Stomach smooth muscle (tissue), 2 donors: Measurements from ENCODE around the gene DSTYK.

Experiments
- H3K27ac ChIP-seq: one replicate; pipeline ENCODE4 v1.7.0; 2013; ENCODE audit warnings: mild to moderate bottlenecking, low read length, inconsistent platforms
- H3K27me3 ChIP-seq, 2 donors: one replicate each; pipeline ENCODE4 v1.7.0; 2013; ENCODE audit warnings: low read length in 2 of 2; ENCODE audit not compliant: insufficient read depth in 2 of 2, control insufficient read depth in 1 of 2
- H3K36me3 ChIP-seq, 2 donors: one replicate each; pipeline ENCODE4 v1.7.0; 2013; ENCODE audit warnings: low read length in 2 of 2; ENCODE audit not compliant: control insufficient read depth in 2 of 2, insufficient read depth in 2 of 2
- H3K4me1 ChIP-seq: one replicate; pipeline ENCODE4 v1.7.0; 2013; ENCODE audit warnings: low read length; ENCODE audit not compliant: control insufficient read depth, insufficient read depth
- H3K4me3 ChIP-seq, 2 donors: one replicate each; pipeline ENCODE4 v1.7.0; 2013; ENCODE audit warnings: low read length in 2 of 2
- H3K9ac ChIP-seq, 2 donors: one replicate each; pipeline ENCODE4 v1.7.0; 2013; ENCODE audit warnings: low read length in 2 of 2, mild to moderate bottlenecking in 1 of 2
- H3K9me3 ChIP-seq, 2 donors: one replicate each; pipeline ENCODE4 v1.7.0; 2013; ENCODE audit warnings: low read length in 2 of 2; ENCODE audit not compliant: control insufficient read depth in 2 of 2
- donor health status: healthy.
- donor health status: Pancreatic carcinoma.

DSTYK gene

GRCh38 chr1:205211169-205211838, at the start of gene DSTYK:
Gene DSTYK (minus strand): TSS chr1:205211702. CDS start chr1:205211535, 167 bp downstream.
- peak within 1 kb of the TSS; percentile 91 to 95 for H3K4me3 ChIP-seq
- H3K9ac ChIP-seq, result peak within 1 kb of the TSS; percentile 87 to 90
- H3K36me3 ChIP-seq, result no peaks in the 10 kb centered on the region
- no peaks in the 10 kb centered on the region for H3K27me3 ChIP-seq
- H3K27ac ChIP-seq, result peak within 1 kb of the TSS; percentile 88
- no peaks in the 10 kb centered on the region for H3K9me3 ChIP-seq
- H3K4me1 ChIP-seq, result peaks cover 10% of the 10 kb centered on the region

- Histone ChIP-seq H3K9me3 (no peaks in the 10 kb centered on the region), H3K36me3 (no peaks in the 10 kb centered on the region), H3K4me3 (no peak overlapping the region), H3K27ac (no peak overlapping the region), H3K4me1 (peaks cover 10% of the 10 kb centered on the region), H3K9ac (no peak overlapping the region), H3K27me3 (no peaks in the 10 kb centered on the region)
These were observed 48.5 kb upstream of the DSTYK start for GRCh38 chr1:205259998-205260397.

GRCh38 chr1:205259324-205259832, 47.9 kb upstream of the DSTYK start:
- Histone ChIP-seq H3K27ac (no peak overlapping the region), H3K9me3 (no peaks in the 10 kb centered on the region), H3K27me3 (no peaks in the 10 kb centered on the region), H3K9ac (no peak overlapping the region), H3K4me1 (peaks cover 10% of the 10 kb centered on the region), H3K4me3 (no peak overlapping the region), H3K36me3 (no peaks in the 10 kb centered on the region)

- peaks cover 10% of the 10 kb centered on the region for H3K4me1 ChIP-seq
- H3K27ac ChIP-seq, result no peak overlapping the region
- no peak overlapping the region for H3K9ac ChIP-seq
- no peaks in the 10 kb centered on the region for H3K27me3 ChIP-seq
- H3K9me3 ChIP-seq, result no peaks in the 10 kb centered on the region
- H3K36me3 ChIP-seq, result no peaks in the 10 kb centered on the region
- no peak overlapping the region for H3K4me3 ChIP-seq
These were observed 47.2 kb upstream of the DSTYK start for GRCh38 chr1:205258719-205259118.

- Histone ChIP-seq H3K27me3 (no peaks in the 10 kb centered on the region), H3K4me3 (no peak overlapping the region), H3K36me3 (no peaks in the 10 kb centered on the region), H3K9me3 (no peaks in the 10 kb centered on the region), H3K4me1 (peaks cover 10% of the 10 kb centered on the region), H3K27ac (no peak overlapping the region), H3K9ac (no peak overlapping the region)
These were observed 46.8 kb upstream of the DSTYK start for GRCh38 chr1:205258261-205258691.

- Histone ChIP-seq H3K9me3 (no peaks in the 10 kb centered on the region), H3K27ac (no peak overlapping the region), H3K4me1 (peaks cover 10% of the 10 kb centered on the region), H3K36me3 (no peaks in the 10 kb centered on the region), H3K27me3 (no peaks in the 10 kb centered on the region), H3K9ac (no peak overlapping the region), H3K4me3 (no peak overlapping the region)
These were observed 46.2 kb upstream of the DSTYK start for GRCh38 chr1:205257735-205258134.

- H3K4me3 ChIP-seq, result no peak overlapping the region
- H3K9ac ChIP-seq, result no peak overlapping the region
- no peaks in the 10 kb centered on the region for H3K9me3 ChIP-seq
- no peak overlapping the region for H3K27ac ChIP-seq
- H3K4me1 ChIP-seq, result peaks cover 13% of the 10 kb centered on the region
- H3K27me3 ChIP-seq, result no peaks in the 10 kb centered on the region
- no peaks in the 10 kb centered on the region for H3K36me3 ChIP-seq
These were observed 45.6 kb upstream of the DSTYK start for GRCh38 chr1:205256951-205257625.

GRCh38 chr1:205255941-205256780, 44.7 kb upstream of the DSTYK start:
- Histone ChIP-seq H3K27ac (no peak overlapping the region), H3K4me1 (peaks cover 23% of the 10 kb centered on the region), H3K4me3 (no peak overlapping the region), H3K36me3 (no peaks in the 10 kb centered on the region), H3K9me3 (no peaks in the 10 kb centered on the region), H3K27me3 (no peaks in the 10 kb centered on the region), H3K9ac (peak overlapping the region; percentile 21 to 40)

GRCh38 chr1:205251576-205251975, 40.1 kb upstream of the DSTYK start:
- no peak overlapping the region for H3K27ac ChIP-seq
- H3K9ac ChIP-seq, result no peak overlapping the region
- no peak overlapping the region for H3K4me3 ChIP-seq
- H3K9me3 ChIP-seq, result no peaks in the 10 kb centered on the region
- H3K27me3 ChIP-seq, result no peaks in the 10 kb centered on the region
- no peaks in the 10 kb centered on the region for H3K36me3 ChIP-seq
- peaks cover 54% of the 10 kb centered on the region for H3K4me1 ChIP-seq

GRCh38 chr1:205250699-205251098, 39.2 kb upstream of the DSTYK start:
- H3K4me3 ChIP-seq, result no peak overlapping the region
- no peak overlapping the region for H3K27ac ChIP-seq
- H3K36me3 ChIP-seq, result no peaks in the 10 kb centered on the region
- no peak overlapping the region for H3K9ac ChIP-seq
- no peaks in the 10 kb centered on the region for H3K27me3 ChIP-seq
- H3K4me1 ChIP-seq, result peaks cover 46% of the 10 kb centered on the region
- no peaks in the 10 kb centered on the region for H3K9me3 ChIP-seq
